ENCODE measurements around the gene SDF2L1. TPM values are rescaled to one million over a fixed set of nuclear protein-coding genes. Genes with fewer than 3 reads are reported as not detected.
"Not testable (repeated sequence)": the region's sequence is repeated elsewhere in the genome, so short reads cannot be mapped to it uniquely, and the experiment has no call there.

SDF2L1 gene
- total RNA-seq, 2 experiments from 2014 or later, result 38.6 to 41.3 TPM

DNA sequence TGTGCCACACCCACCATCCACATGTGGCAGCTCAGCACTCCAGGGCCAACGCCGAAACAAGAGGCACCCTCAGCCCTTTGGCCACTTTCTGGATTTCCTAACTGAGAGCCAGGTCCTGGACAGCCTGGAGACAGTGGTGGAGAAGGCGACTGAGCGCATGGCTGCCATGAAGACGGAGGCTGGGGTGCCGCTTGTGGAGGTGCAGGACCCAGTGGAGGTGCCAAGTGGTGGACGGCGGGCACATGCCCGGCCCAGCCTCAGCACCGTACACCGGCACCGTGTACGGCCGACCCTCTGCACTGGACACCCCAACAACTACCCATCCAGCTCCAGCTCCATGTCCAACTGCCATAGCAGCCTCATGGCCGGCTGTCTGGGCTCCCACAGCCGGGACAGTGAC, 8.0 kb upstream of the SDF2L1 start:
- no peaks in the 10 kb centered on the region for H3K27me3 Mint-ChIP-seq
- ATAC-seq (no peak), DNase-seq (no peak)
- ChIA-PET CTCF (interaction anchor here (1.0 to 2.8 kb wide), 2 partner anchors 9 to 13 kb away, joined by 6 to 10 read pairs; no protein-coding TSS in a partner anchor), POLR2A (interaction anchor here (1.2 to 1.3 kb wide), 2 partner anchors 9 to 13 kb away, joined by 6 to 9 read pairs; partner anchors contain the start of gene SDF2L1)
- no peak overlapping the region for H3K27ac Mint-ChIP-seq
- H3K4me3 Mint-ChIP-seq, result no peak overlapping the region
- TF ChIP-seq, protein P1, sequence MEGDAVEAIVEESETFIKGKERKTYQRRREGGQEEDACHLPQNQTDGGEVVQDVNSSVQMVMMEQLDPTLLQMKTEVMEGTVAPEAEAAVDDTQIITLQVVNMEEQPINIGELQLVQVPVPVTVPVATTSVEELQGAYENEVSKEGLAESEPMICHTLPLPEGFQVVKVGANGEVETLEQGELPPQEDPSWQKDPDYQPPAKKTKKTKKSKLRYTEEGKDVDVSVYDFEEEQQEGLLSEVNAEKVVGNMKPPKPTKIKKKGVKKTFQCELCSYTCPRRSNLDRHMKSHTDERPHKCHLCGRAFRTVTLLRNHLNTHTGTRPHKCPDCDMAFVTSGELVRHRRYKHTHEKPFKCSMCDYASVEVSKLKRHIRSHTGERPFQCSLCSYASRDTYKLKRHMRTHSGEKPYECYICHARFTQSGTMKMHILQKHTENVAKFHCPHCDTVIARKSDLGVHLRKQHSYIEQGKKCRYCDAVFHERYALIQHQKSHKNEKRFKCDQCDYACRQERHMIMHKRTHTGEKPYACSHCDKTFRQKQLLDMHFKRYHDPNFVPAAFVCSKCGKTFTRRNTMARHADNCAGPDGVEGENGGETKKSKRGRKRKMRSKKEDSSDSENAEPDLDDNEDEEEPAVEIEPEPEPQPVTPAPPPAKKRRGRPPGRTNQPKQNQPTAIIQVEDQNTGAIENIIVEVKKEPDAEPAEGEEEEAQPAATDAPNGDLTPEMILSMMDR (IDR thresholded peaks at IDR 0.05), result no peak
- H3K36me3 Mint-ChIP-seq (ENCODE audit: low read depth), result peaks cover 3% of the 10 kb centered on the region
- no peaks in the 10 kb centered on the region for H3K9me3 Mint-ChIP-seq
- H3K4me1 Mint-ChIP-seq (ENCODE audit: low read depth), result peaks cover 17% of the 10 kb centered on the region
- intact Hi-C loops (cut with micrococcal nuclease), result no loop called here

DNA sequence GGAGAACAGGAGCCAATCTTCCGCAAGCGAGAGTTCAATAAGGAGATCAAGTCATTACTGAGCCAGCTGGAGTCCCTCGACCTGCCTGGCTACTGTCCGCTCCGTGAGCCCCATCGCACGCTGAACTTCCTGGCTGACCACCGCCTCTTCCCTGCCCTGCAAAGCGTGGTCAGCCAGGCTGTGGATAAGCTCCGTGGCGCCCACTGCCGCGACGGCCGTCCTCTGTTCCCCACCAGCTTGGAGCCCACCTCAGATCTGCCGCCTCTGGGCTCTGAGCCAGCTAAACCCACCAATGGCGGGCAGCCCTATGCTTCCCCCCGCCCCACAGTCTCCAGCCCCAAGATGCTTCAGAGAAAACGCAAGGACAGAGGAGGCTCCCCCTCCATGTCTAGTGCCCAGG, 7.3 kb upstream of the SDF2L1 start:
- Mint-ChIP-seq H3K27ac (no peak overlapping the region), H3K9me3 (no peaks in the 10 kb centered on the region), H3K36me3 (ENCODE audit: low read depth) (no peaks in the 10 kb centered on the region), H3K4me3 (no peak overlapping the region), H3K27me3 (no peaks in the 10 kb centered on the region), H3K4me1 (ENCODE audit: low read depth) (peaks cover 15% of the 10 kb centered on the region)
- ATAC-seq (no peak), DNase-seq (no peak)
- CTCF ChIA-PET, result interaction anchor here (0.9 to 2.8 kb wide), 3 partner anchors 10 to 12 kb away, joined by 3 to 10 read pairs (median 5); no protein-coding TSS in a partner anchor
- intact Hi-C loops (cut with micrococcal nuclease), result no loop called here
- POLR2A ChIA-PET, result interaction anchor here (0.9 kb wide), 1 partner anchor 12 kb away, joined by 3 read pairs; no protein-coding TSS in a partner anchor
- TF ChIP-seq, protein P1 (IDR thresholded peaks at IDR 0.05), result no peak

DNA sequence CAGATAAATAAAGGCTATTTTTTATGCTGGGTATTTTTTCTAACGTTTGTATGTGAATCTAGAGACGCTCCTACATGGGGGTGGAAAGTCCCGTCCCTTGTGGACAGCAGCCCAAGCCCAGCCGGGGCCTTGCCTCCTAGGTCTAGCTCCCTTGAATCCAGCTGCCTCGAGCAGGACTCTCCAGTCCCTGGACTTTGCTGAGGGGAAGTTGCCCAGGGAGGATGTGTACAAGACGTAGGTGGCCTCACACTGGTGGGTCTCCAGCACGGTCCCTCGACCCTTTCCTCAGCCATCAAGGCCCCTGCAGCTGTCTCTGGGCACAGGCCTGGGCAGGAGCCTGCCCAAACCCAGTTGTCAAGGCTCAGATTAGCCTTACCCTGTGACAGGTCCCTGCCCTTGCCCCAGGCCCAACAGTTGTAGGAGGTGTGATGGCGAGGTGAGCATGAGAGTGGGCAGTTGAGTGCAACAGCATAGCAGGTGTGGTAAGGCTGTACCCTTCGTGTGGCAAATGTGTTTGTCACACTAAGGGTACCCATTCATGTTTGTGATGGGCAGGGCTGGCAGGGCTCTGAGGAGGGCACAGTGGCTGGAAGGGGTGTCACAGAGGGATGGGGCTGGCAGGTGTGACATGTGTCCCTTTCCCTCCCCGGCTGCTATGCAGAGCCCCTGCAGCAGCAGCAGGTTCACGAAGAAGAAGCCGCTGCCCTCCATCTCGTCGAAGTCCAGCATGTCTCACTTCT, 6.2 kb upstream of the SDF2L1 start:
- POLR2A ChIA-PET, result interaction anchor here (0.9 to 1.1 kb wide), 2 partner anchors 9 to 11 kb away, joined by 3 to 4 read pairs; no protein-coding TSS in a partner anchor
- CTCF ChIA-PET, result interaction anchor here (0.9 to 1.2 kb wide), 2 partner anchors 9 to 11 kb away, joined by 3 to 5 read pairs; no protein-coding TSS in a partner anchor
- Mint-ChIP-seq H3K27ac (no peak overlapping the region), H3K9me3 (no peaks in the 10 kb centered on the region), H3K36me3 (ENCODE audit: low read depth) (no peaks in the 10 kb centered on the region), H3K4me1 (ENCODE audit: low read depth) (peaks cover 10% of the 10 kb centered on the region), H3K4me3 (no peak overlapping the region), H3K27me3 (no peaks in the 10 kb centered on the region)
- TF ChIP-seq, protein P1 (IDR thresholded peaks at IDR 0.05), result no peak
- intact Hi-C loops (cut with micrococcal nuclease), result no loop called here
- ATAC-seq (no peak), DNase-seq (no peak)

DNA sequence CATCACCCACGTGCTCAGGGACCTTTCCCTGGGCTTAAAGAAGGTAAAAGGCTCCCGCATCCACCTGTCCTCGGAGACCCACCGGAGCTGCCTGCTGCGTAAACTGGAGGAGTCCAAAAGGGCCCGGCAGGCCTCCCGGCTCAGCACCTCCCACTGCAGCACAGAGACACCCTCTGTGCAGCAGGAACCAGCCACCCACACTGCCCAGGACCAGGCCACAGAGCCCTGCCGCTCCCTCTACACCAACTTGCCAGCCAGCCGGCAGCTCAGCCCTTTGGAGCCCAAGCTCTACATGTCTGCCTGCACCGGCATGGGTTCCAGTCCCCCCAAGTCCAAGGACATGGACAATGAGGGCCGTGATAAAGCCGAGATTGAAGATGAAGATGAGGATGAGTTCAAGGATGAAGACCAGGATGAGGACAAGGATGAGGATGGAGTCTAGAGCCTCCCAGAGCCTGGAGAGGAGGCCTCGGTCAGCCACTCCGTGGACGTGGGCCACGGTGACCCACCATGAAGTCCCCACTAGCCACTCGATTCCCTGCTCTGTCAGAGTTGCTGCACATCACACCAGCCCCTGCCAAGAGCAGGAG, 5.4 kb upstream of the SDF2L1 start:
- Mint-ChIP-seq H3K9me3 (no peaks in the 10 kb centered on the region), H3K27ac (no peak overlapping the region), H3K4me1 (ENCODE audit: low read depth) (peaks cover 10% of the 10 kb centered on the region), H3K36me3 (ENCODE audit: low read depth) (no peaks in the 10 kb centered on the region), H3K4me3 (no peak overlapping the region), H3K27me3 (no peaks in the 10 kb centered on the region)
- DNase-seq (no peak), ATAC-seq (no peak)
- CTCF ChIA-PET, result interaction anchor here (1.4 kb wide), 1 partner anchor 10 kb away, joined by 11 read pairs; no protein-coding TSS in a partner anchor
- POLR2A ChIA-PET, result interaction anchor here (1.1 kb wide), 1 partner anchor 9 kb away, joined by 4 read pairs; no protein-coding TSS in a partner anchor
- intact Hi-C loops (cut with micrococcal nuclease), result no loop called here
- TF ChIP-seq, protein P1 (IDR thresholded peaks at IDR 0.05), result no peak

DNA sequence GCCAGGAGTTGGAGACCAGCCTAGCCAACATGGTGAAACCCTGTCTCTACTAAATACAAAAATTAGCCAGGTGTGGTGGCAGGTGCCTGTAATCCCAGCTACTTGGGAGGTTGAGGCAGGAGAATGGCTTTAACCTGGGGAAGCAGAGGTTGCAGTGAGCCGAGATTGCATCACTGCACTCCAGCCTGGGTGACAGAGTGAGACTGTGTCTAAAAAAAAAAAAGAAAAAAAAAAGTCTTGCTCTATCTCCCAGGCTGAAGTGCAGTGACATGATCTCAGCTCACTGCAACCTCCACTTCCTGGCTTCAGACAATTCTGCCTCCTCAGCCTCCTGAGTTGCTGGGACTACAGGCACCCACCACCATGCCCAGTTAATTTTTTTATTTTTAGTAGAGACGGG, 4.7 kb upstream of the SDF2L1 start:
- ATAC-seq; intact Hi-C loops (cut with micrococcal nuclease); DNase-seq; H3K9me3 Mint-ChIP-seq; POLR2A ChIA-PET; H3K36me3 Mint-ChIP-seq (ENCODE audit: low read depth); H3K4me3 Mint-ChIP-seq; H3K27ac Mint-ChIP-seq; H3K4me1 Mint-ChIP-seq (ENCODE audit: low read depth); H3K27me3 Mint-ChIP-seq: not testable (repeated sequence)
- CTCF ChIA-PET, result interaction anchor here (1.4 kb wide), 1 partner anchor 9 kb away, joined by 11 read pairs; no protein-coding TSS in a partner anchor

Measured in activated CD8-positive, alpha-beta T cell treated with anti-CD3 and anti-CD28 coated beads for 36 hours (primary cell).